WERI-Rb-1 (cell line): ENCODE data around the gene COL4A5.

Experiments used
- DNase-seq: peaks from one replicate; pipeline ENCODE4 v3.0.0-alpha.2; 2020
- H3K27ac ChIP-seq: fragments of 250-450 bp; sonication (Bioruptor Pico); 2 replicates; pipeline ENCODE4 v1.5.1; 2020; ENCODE audit warnings: mild to moderate bottlenecking, moderate library complexity
- H3K27me3 ChIP-seq: fragments of 250-450 bp; sonication (Bioruptor Pico); 2 replicates; pipeline ENCODE4 v1.5.1; 2021; ENCODE audit warnings: mild to moderate bottlenecking, low read depth, moderate library complexity; ENCODE audit not compliant: insufficient read depth, severe bottlenecking
- H3K36me3 ChIP-seq: fragments of 250-450 bp; sonication (Bioruptor Pico); 2 replicates; pipeline ENCODE4 v1.5.1; 2020; ENCODE audit warnings: mild to moderate bottlenecking, moderate library complexity
- H3K4me3 ChIP-seq: 2 replicates; pipeline ENCODE4 v1.5.1; 2011; ENCODE audit warnings: low read depth, mild to moderate bottlenecking, control low read depth, low read length
- H3K9me3 ChIP-seq: fragments of 250-450 bp; sonication (Bioruptor Pico); 2 replicates; pipeline ENCODE4 v1.5.1; 2021; ENCODE audit warnings: mild to moderate bottlenecking, moderate library complexity; ENCODE audit not compliant: severe bottlenecking
- TF ChIP-seq, protein P1 (sequence below): IDR thresholded peaks from 2 replicates; pipeline ENCODE4 v1.5.1; 2011; ENCODE audit warnings: low read depth, mild to moderate bottlenecking, control low read depth, inconsistent platforms, low read length

The COL4A5 gene

DNA sequence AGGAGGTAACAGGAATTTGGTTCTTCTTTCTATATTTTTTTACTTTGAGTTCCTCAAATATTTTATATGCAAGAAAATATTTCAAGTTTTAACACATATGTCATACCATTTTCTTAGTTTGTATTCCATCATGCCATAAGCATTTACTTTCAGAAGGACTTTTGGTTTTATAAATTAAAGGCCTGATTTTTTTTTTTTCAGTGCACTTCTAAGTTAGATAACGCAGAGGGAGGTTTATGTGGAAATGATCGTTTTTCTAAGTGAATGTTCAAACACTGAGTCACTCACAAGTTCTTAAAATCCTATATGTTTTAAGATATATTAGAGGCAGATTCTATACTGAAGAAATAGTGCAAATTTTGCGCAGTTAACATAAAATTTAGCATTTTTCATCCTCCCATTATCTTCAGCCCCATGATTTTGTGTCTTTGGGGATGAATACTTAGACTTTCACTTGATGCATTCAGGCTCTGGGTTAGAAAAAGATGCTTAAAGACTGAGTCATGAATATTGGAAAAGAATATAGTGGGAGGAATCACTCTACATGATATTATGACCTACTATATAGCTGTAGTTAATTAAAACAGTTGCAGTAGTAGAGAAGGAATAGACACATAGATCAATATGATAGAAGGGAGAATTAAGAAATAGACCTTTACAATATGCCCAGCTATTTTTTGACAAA is 54.9 kb downstream of the COL4A5 start:
- Histone ChIP-seq H3K9me3 (no peaks in the 10 kb centered on the region), H3K27me3 (peaks cover 22% of the 10 kb centered on the region), H3K27ac (no peak overlapping the region), H3K4me3 (no peak overlapping the region), H3K36me3 (no peaks in the 10 kb centered on the region)
- TF ChIP-seq, protein P1, sequence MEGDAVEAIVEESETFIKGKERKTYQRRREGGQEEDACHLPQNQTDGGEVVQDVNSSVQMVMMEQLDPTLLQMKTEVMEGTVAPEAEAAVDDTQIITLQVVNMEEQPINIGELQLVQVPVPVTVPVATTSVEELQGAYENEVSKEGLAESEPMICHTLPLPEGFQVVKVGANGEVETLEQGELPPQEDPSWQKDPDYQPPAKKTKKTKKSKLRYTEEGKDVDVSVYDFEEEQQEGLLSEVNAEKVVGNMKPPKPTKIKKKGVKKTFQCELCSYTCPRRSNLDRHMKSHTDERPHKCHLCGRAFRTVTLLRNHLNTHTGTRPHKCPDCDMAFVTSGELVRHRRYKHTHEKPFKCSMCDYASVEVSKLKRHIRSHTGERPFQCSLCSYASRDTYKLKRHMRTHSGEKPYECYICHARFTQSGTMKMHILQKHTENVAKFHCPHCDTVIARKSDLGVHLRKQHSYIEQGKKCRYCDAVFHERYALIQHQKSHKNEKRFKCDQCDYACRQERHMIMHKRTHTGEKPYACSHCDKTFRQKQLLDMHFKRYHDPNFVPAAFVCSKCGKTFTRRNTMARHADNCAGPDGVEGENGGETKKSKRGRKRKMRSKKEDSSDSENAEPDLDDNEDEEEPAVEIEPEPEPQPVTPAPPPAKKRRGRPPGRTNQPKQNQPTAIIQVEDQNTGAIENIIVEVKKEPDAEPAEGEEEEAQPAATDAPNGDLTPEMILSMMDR: no peak
- DNase-seq: no peak

DNA sequence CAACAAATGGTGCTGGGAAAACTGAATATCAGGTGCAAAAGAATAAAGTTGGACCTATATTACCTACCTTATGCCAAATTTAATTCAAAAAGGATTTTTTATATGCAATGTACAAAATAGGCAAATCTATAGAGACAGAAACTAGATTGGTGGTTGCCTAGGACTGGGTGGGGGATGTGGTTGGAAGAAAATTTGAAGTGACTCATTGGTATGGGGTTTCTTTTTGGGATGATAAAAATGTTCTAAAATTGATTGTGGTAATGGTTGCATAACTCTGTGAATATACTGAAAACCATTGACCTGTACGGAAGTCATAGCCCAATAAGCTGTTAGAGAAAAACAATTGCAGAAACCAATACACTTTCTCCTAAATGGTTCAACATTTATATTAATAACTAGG is 72.1 kb downstream of the COL4A5 start:
- no peak for DNase-seq
- no peak overlapping the region for H3K4me3 ChIP-seq
- peaks cover 6% of the 10 kb centered on the region for H3K27me3 ChIP-seq
- H3K9me3 ChIP-seq: no peaks in the 10 kb centered on the region
- TF ChIP-seq, protein P1: no peak
- H3K27ac ChIP-seq: no peak overlapping the region
- H3K36me3 ChIP-seq: no peaks in the 10 kb centered on the region

DNA sequence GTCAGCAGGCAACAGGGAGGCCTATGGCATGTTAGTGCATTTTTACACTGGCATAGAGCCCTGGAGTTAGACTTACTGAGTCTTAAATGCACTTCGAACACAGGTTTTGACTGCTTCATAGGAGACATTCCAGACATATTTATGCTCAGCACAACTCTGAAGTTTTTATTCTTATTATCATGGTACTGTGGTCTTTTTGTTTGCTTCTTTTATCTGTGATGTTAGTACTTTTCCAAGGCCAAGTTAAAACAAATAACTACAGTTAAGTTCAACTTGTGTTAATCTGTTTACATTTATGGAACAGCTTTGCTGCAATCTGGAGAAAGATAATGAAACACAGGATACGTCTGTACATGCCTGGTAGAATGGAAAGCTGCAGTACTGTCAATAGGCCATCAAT is 76.5 kb downstream of the COL4A5 start:
- Histone ChIP-seq H3K27me3 (peaks cover 37% of the 10 kb centered on the region), H3K36me3 (no peaks in the 10 kb centered on the region), H3K27ac (no peak overlapping the region), H3K4me3 (no peak overlapping the region), H3K9me3 (no peaks in the 10 kb centered on the region)
- TF ChIP-seq, protein P1: no peak
- DNase-seq: no peak

DNA sequence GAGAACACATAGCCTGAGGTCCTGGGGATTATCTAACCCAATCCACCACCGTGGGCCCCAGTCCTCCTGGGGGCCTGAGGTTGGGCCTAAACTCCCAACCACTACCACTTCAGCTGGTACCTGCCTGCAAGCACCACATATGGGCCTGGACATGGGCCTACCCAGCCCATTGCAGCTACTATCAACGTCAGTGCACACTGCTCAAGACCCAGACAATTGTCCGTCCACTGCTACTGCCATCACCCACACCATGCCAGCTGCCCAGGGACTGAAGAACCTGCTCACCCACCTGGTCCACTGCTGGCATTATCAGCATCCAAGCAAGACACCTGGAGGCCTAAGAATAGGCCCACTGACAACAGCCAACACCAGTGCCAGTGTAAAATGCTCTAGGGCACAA is 88.1 kb downstream of the COL4A5 start:
- Histone ChIP-seq H3K27me3 (peaks cover 18% of the 10 kb centered on the region), H3K9me3 (no peaks in the 10 kb centered on the region), H3K27ac (no peak overlapping the region), H3K4me3 (no peak overlapping the region), H3K36me3 (no peaks in the 10 kb centered on the region)
- TF ChIP-seq, protein P1: no peak
- no peak for DNase-seq

DNA sequence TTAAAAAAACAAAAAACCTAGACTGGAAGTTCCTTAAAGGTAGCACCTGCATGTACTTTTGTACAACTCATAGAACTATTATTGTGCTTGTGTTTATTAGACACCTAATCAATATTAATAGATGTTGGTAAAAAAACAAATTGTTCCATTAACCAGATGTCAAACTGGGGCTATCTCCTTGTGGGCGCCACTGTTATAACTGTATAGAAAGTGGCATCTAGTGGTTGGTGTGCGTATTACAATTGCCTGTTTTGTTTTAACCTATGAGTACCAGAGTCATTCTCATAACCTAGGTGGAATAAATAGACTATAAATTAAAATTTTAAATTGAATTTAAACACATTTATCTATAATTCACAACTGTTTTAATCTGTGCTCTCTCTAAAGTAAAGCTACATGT is 97.4 kb downstream of the COL4A5 start:
- H3K36me3 ChIP-seq: no peaks in the 10 kb centered on the region
- H3K27ac ChIP-seq: no peak overlapping the region
- TF ChIP-seq, protein P1: peak; percentile 33; the same call in 1 of the 2 replicates
- H3K4me3 ChIP-seq: no peak overlapping the region
- peak; percentile 9 for DNase-seq
- no peaks in the 10 kb centered on the region for H3K9me3 ChIP-seq
- H3K27me3 ChIP-seq: peaks cover 16% of the 10 kb centered on the region

GRCh38 chrX:108541286-108541685 is 101.6 kb downstream of the COL4A5 start:
- Histone ChIP-seq H3K36me3 (no peaks in the 10 kb centered on the region), H3K27me3 (peaks cover 12% of the 10 kb centered on the region), H3K27ac (no peak overlapping the region), H3K9me3 (no peaks in the 10 kb centered on the region), H3K4me3 (no peak overlapping the region)
- TF ChIP-seq, protein P1: no peak
- DNase-seq: no peak
